ENCODE measurements around the gene TXNRD2. TPM values are rescaled to one million over a fixed set of nuclear protein-coding genes. Genes with fewer than 3 reads are reported as not detected.

Gene TXNRD2
- total and polyA plus RNA-seq, 10 of the 15 experiments (the other 5 are each of a cell fraction or from before 2014, with no cell fraction given), result 1.6 to 26.0 (median 13.9) TPM

GRCh38 chr22:19840059-19840458 lies 101.6 kb downstream of the TXNRD2 start (continued):
- no peak for TF ChIP-seq ZBTB40 (IDR thresholded peaks at IDR 0.05; ENCODE audit: borderline replicate concordance)
- TF ChIP-seq STAT1 (conservative IDR thresholded peaks at IDR 0.05), result no peak

GRCh38 chr22:19837915-19838314 lies 103.7 kb downstream of the TXNRD2 start:
- H3K9me3 ChIP-seq (replicated peaks; ENCODE audit: control insufficient read depth, insufficient read depth, low read length), result no peaks in the 10 kb centered on the region
- no TSS peak for BruUV-seq (replicated peaks)
- no peaks in the 10 kb centered on the region for H3K27me3 ChIP-seq (replicated peaks in 1 of 2; ENCODE audit: control insufficient read depth in 2 of 2, insufficient read depth in 2 of 2, low read length in 1 of 2)
- no peak overlapping the region for H3K27ac ChIP-seq (ENCODE audit: control insufficient read depth, insufficient read depth)
- ChIA-PET RAD21 (ENCODE audit: unreplicated experiment) (no interaction called here), SMC1A (ENCODE audit: uncharacterized antibody, unreplicated experiment) (no interaction called here), CTCF (no interaction called here), POLR2A (no interaction called here)
- H3K4me1 ChIP-seq (ENCODE audit: control insufficient read depth, insufficient read depth, low read length), result peaks cover 1% of the 10 kb centered on the region
- DNase-seq (ENCODE audit: low read depth, low spot score) (no peak), FAIRE-seq (no peak), ATAC-seq (no peak)
- H3K4me3 ChIP-seq, result no peak overlapping the region
- H3K4me2 ChIP-seq (ENCODE audit: control insufficient read depth, insufficient read depth), result no peak overlapping the region
- intact Hi-C loops (cut with micrococcal nuclease; ENCODE audit: unreplicated experiment), result no loop called here
- H3K9ac ChIP-seq (ENCODE audit: control insufficient read depth, insufficient read depth, low read length), result no peak overlapping the region
- TF ChIP-seq SMAD1 (IDR thresholded peaks at IDR 0.05; ENCODE audit: low read depth, partially characterized antibody) (no peak), NFYB (IDR thresholded peaks at IDR 0.05; ENCODE audit: insufficient read depth, low read depth, low read length) (no peak), PAX8 (IDR thresholded peaks at IDR 0.05) (no peak), LARP7 (IDR thresholded peaks at IDR 0.05) (no peak), BRCA1 (IDR thresholded peaks at IDR 0.05; ENCODE audit: low read depth, low read length) (no peak), EZH2 (IDR thresholded peaks at IDR 0.05; ENCODE audit: borderline replicate concordance, control insufficient read depth, low read depth, low read length) (no peak), E4F1 (IDR thresholded peaks at IDR 0.05; ENCODE audit: borderline replicate concordance, partially characterized antibody) (no peak), POLR2AphosphoS5 (IDR thresholded peaks at IDR 0.05; ENCODE audit: low read length) (no peak), SPI1 (IDR thresholded peaks at IDR 0.05; ENCODE audit: borderline replicate concordance, insufficient read depth, low read depth, low read length) (no peak)
- H3K36me3 ChIP-seq (ENCODE audit: control insufficient read depth in 2 of 2, insufficient read depth in 2 of 2, low read length in 1 of 2), result no peaks in the 10 kb centered on the region
- H3K79me2 ChIP-seq (ENCODE audit: control insufficient read depth, insufficient read depth, low read length), result no peaks in the 10 kb centered on the region
- H2AFZ ChIP-seq (ENCODE audit: control insufficient read depth, low read depth, low read length), result no peak overlapping the region
- WGBS (ENCODE audit: insufficient coverage, insufficient replicate concordance, low lambda C conversion rate, missing lambda C conversion rate), result 98% methylated on average over 6 of the region's 6 CpGs
- in situ Hi-C loops (cut with MboI), result no loop called here
- no peaks in the 10 kb centered on the region for H4K20me1 ChIP-seq (ENCODE audit: control insufficient read depth, insufficient read depth)
